GM12864 (cell line): Measurements from ENCODE around the gene G6PC3.
"Not testable (repeated sequence)": the region's sequence is repeated elsewhere in the genome, so short reads cannot be mapped to it uniquely, and the experiment has no call there.

Source experiments
- DNase-seq: peaks from one replicate; pipeline ENCODE4 v3.0.0-alpha.2; 2011; ENCODE audit warnings: low read depth
- H3K4me3 ChIP-seq: 2 replicates; pipeline ENCODE4 v1.5.1; 2011; ENCODE audit warnings: mild to moderate bottlenecking, low read depth, low read length, control low read depth
- CTCF ChIP-seq: IDR thresholded peaks from 2 replicates; pipeline ENCODE4 v1.5.1; 2011; ENCODE audit warnings: low read depth, mild to moderate bottlenecking, moderate library complexity, low read length, control low read depth, inconsistent platforms; ENCODE audit errors: missing control alignments

G6PC3 gene

GRCh38 chr17:44044071-44044470 is 26.5 kb upstream of the G6PC3 start:
- no peak for DNase-seq
- no peak overlapping the region for H3K4me3 ChIP-seq
- TF ChIP-seq CTCF = no peak

- no peak for TF ChIP-seq CTCF
- DNase-seq = no peak
- no peak overlapping the region for H3K4me3 ChIP-seq
These were observed 25.0 kb upstream of the G6PC3 start for GRCh38 chr17:44045486-44045885.

- H3K4me3 ChIP-seq, DNase-seq: not testable (repeated sequence)
These were observed 23.6 kb upstream of the G6PC3 start for GRCh38 chr17:44046893-44047292.

- no peak overlapping the region for H3K4me3 ChIP-seq
- no peak for TF ChIP-seq CTCF
These were observed 21.1 kb upstream of the G6PC3 start for GRCh38 chr17:44049294-44050060.

GRCh38 chr17:44053125-44053872 is 17.2 kb upstream of the G6PC3 start:
- TF ChIP-seq CTCF = no peak
- H3K4me3 ChIP-seq = no peak overlapping the region
- no peak for DNase-seq

More at GRCh38 chr17:44049294-44050060, 21.1 kb upstream of the G6PC3 start:
- no peak for DNase-seq

GRCh38 chr17:44059101-44059892 is 11.2 kb upstream of the G6PC3 start:
- H3K4me3 ChIP-seq = no peak overlapping the region
- DNase-seq = no peak
- TF ChIP-seq CTCF = no peak

GRCh38 chr17:44061446-44061845 is 9.1 kb upstream of the G6PC3 start:
- no peak overlapping the region for H3K4me3 ChIP-seq
- no peak for DNase-seq
- no peak for TF ChIP-seq CTCF
